Uterus (tissue), 4 donors: ENCODE results near the gene LGMN. TPM values are rescaled to one million over a fixed set of nuclear protein-coding genes. Genes with fewer than 3 reads are reported as not detected.

Source experiments
- DNase-seq, 2 donors: peaks; one replicate each; pipeline ENCODE4 v3.0.0-alpha.2; 2019 to 2020
- H3K27ac ChIP-seq, 2 donors: fragments of 200-600 bp; sonication (generic); 1 replicate in 1 of 2; 2 replicates in 1 of 2; pipeline ENCODE4 v1.5.1; 2016 to 2018
- H3K27me3 ChIP-seq, 2 donors: fragments of 200-600 bp; sonication (generic); one replicate each; pipeline ENCODE4 v1.5.1; 2018 to 2019; ENCODE audit warnings: control low read depth in 1 of 2
- H3K36me3 ChIP-seq, 2 donors: fragments of 200-600 bp; sonication (generic); one replicate each; pipeline ENCODE4 v1.5.1; 2019; ENCODE audit warnings: control low read depth in 1 of 2
- H3K4me1 ChIP-seq, 2 donors: fragments of 200-600 bp; sonication (generic); one replicate each; pipeline ENCODE4 v1.5.1; 2018 to 2019; ENCODE audit warnings: control low read depth in 1 of 2
- H3K4me3 ChIP-seq, 2 donors: fragments of 200-600 bp; sonication (generic); 1 replicate in 1 of 2; 2 replicates in 1 of 2; pipeline ENCODE4 v1.5.1; 2018 to 2019; ENCODE audit warnings: mild to moderate bottlenecking in 1 of 2
- H3K9me3 ChIP-seq, 2 donors: fragments of 200-600 bp; sonication (generic); one replicate each; pipeline ENCODE4 v1.5.1; 2019; ENCODE audit warnings: control low read depth in 1 of 2
- CTCF ChIP-seq, 4 experiments: fragments of 200-600 bp in 2 of 4; fragments of 450-650 bp in 2 of 4; sonication (generic) in 2 of 4; IDR thresholded peaks; one replicate each; pipeline ENCODE4 v1.5.1; 2016 to 2019; ENCODE audit warnings: antibody characterized with exemption in 4 of 4, mild to moderate bottlenecking in 2 of 4, moderate library complexity in 1 of 4
- POLR2A ChIP-seq, 2 donors: fragments of 450-650 bp; IDR thresholded peaks; one replicate each; pipeline ENCODE4 v1.6.1; 2016; ENCODE audit warnings: antibody characterized with exemption in 2 of 2, mild to moderate bottlenecking in 1 of 2, moderate library complexity in 1 of 2
- intact Hi-C: fragments of 100-400 bp; cut with DNase I; formaldehyde crosslinking; loops from one replicate; pipeline ENCODE4 v1.15.1; 2023; ENCODE audit warnings: low total_unique reads
- total RNA-seq, 4 donors: library from RNA; depleted of rRNA in 3 of 4; stranded (reverse); fragments of >200 nt in 3 of 4; gene quantifications; one replicate each; pipeline versions ENCODE4 v1.1.0 to v1.2.4, GENCODE V29; 2014 to 2023
- donor health status: DM: yes; HTN: yes; CAD: no.

The LGMN gene
- total RNA-seq, 4 donors from 2014 or later, result 13.6 to 91.4 (median 69.1) TPM

GRCh38 chr14:92792885-92793284 is 44.5 kb upstream of the LGMN start:
- TF ChIP-seq POLR2A (IDR thresholded peaks at IDR 0.05), result no peak
- no peak for TF ChIP-seq CTCF (IDR thresholded peaks at IDR 0.05)
- Histone ChIP-seq H3K27ac (no peak overlapping the region), H3K9me3 (peaks cover 0 to 4% of the 10 kb centered on the region in 2 donors), H3K27me3 (no peaks in the 10 kb centered on the region), H3K36me3 (no peaks in the 10 kb centered on the region), H3K4me3 (no peak overlapping the region), H3K4me1 (peaks cover 0 to 8% of the 10 kb centered on the region in 2 donors)
- no peak for DNase-seq
- intact Hi-C loops, result no loop called here

GRCh38 chr14:92789457-92790089 is 41.1 kb upstream of the LGMN start:
- H3K4me3 ChIP-seq, result no peak overlapping the region
- intact Hi-C loops, result no loop called here
- H3K4me1 ChIP-seq, result no peaks in the 10 kb centered on the region
- TF ChIP-seq CTCF (IDR thresholded peaks at IDR 0.05) (no peak), POLR2A (IDR thresholded peaks at IDR 0.05) (no peak)
- H3K36me3 ChIP-seq, result no peaks in the 10 kb centered on the region
- no peak for DNase-seq
- H3K27me3 ChIP-seq, result no peaks in the 10 kb centered on the region
- peaks cover 0 to 4% of the 10 kb centered on the region in 2 donors for H3K9me3 ChIP-seq
- H3K27ac ChIP-seq, result no peak overlapping the region

GRCh38 chr14:92787554-92787953 is 39.1 kb upstream of the LGMN start:
- Histone ChIP-seq H3K4me1 (no peaks in the 10 kb centered on the region), H3K4me3 (no peak overlapping the region), H3K9me3 (peaks cover 0 to 4% of the 10 kb centered on the region in 2 donors), H3K27ac (no peak overlapping the region), H3K36me3 (no peaks in the 10 kb centered on the region), H3K27me3 (no peaks in the 10 kb centered on the region)
- intact Hi-C loops, result no loop called here
- DNase-seq, result no peak
- TF ChIP-seq CTCF (IDR thresholded peaks at IDR 0.05) (no peak), POLR2A (IDR thresholded peaks at IDR 0.05) (no peak)

- Histone ChIP-seq H3K4me3 (no peak overlapping the region), H3K27me3 (no peaks in the 10 kb centered on the region), H3K9me3 (peaks cover 0 to 4% of the 10 kb centered on the region in 2 donors), H3K27ac (peak overlapping the region; percentile 37 to 68), H3K36me3 (no peaks in the 10 kb centered on the region), H3K4me1 (no peaks in the 10 kb centered on the region)
- intact Hi-C loops, result no loop called here
- no peak for TF ChIP-seq POLR2A (IDR thresholded peaks at IDR 0.05)
- TF ChIP-seq CTCF (IDR thresholded peaks at IDR 0.05), result no peak
- no peak for DNase-seq
These were observed 38.0 kb upstream of the LGMN start for GRCh38 chr14:92786427-92786756.

- Histone ChIP-seq H3K27me3 (no peaks in the 10 kb centered on the region), H3K27ac (peak overlapping the region; percentile 37 to 68), H3K36me3 (no peaks in the 10 kb centered on the region), H3K4me1 (no peaks in the 10 kb centered on the region), H3K4me3 (no peak overlapping the region), H3K9me3 (peaks cover 0 to 4% of the 10 kb centered on the region in 2 donors)
- no peak for TF ChIP-seq CTCF (IDR thresholded peaks at IDR 0.05)
- no peak for TF ChIP-seq POLR2A (IDR thresholded peaks at IDR 0.05)
- intact Hi-C loops, result no loop called here
- peak; percentile 38 to 57 for DNase-seq
These were observed 37.4 kb upstream of the LGMN start for GRCh38 chr14:92785667-92786426.
